GM13976 (cell line): ENCODE measurements around the gene ANKRD13D.

Experiments
- DNase-seq: peaks from one replicate; pipeline ENCODE4 v3.0.0; 2012; ENCODE audit warnings: low spot score
- in situ Hi-C: fragments of 300-500 bp; cut with MboI; formaldehyde crosslinking; loops from one replicate; pipeline ENCODE4 v1.12.0; 2022; ENCODE audit warnings: low sequenced_read_pairs, mixed read lengths, inconsistent platforms; ENCODE audit not compliant: unreplicated experiment
- TF ChIP-seq, protein P1 (sequence below): IDR thresholded peaks from 2 replicates; pipeline ENCODE4 v1.5.1; 2012; ENCODE audit warnings: borderline replicate concordance, mild to moderate bottlenecking; ENCODE audit not compliant: insufficient read depth; ENCODE audit errors: extremely low read depth, missing control alignments, control extremely low read depth

ANKRD13D gene

GRCh38 chr11:67270256-67271204 is 18.6 kb upstream of the ANKRD13D start:
- TF ChIP-seq, protein P1, sequence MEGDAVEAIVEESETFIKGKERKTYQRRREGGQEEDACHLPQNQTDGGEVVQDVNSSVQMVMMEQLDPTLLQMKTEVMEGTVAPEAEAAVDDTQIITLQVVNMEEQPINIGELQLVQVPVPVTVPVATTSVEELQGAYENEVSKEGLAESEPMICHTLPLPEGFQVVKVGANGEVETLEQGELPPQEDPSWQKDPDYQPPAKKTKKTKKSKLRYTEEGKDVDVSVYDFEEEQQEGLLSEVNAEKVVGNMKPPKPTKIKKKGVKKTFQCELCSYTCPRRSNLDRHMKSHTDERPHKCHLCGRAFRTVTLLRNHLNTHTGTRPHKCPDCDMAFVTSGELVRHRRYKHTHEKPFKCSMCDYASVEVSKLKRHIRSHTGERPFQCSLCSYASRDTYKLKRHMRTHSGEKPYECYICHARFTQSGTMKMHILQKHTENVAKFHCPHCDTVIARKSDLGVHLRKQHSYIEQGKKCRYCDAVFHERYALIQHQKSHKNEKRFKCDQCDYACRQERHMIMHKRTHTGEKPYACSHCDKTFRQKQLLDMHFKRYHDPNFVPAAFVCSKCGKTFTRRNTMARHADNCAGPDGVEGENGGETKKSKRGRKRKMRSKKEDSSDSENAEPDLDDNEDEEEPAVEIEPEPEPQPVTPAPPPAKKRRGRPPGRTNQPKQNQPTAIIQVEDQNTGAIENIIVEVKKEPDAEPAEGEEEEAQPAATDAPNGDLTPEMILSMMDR = no peak
- DNase-seq = no peak
- in situ Hi-C loops = no loop called here

DNA sequence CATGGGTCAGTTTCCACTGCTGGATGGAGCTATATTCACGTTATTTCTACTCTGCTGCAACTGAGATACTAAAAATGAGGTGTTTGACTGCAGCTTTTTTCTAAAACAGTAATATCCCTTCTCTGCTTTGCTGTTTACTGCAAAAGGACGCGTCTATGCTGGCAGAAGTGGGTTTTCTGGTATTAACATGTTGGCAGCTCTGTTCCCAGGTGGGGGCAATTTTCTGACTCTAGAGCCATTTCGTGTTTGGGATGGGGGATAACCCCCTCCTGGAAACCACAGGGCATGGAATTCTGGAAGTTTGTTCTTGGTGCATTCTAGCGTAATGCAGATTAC is 17.9 kb upstream of the ANKRD13D start:
- TF ChIP-seq, protein P1 = no peak
- DNase-seq = no peak
- in situ Hi-C loops = no loop called here

GRCh38 chr11:67271541-67272284 is 17.4 kb upstream of the ANKRD13D start:
- TF ChIP-seq, protein P1 = no peak
- no peak for DNase-seq
- in situ Hi-C loops = no loop called here

DNA sequence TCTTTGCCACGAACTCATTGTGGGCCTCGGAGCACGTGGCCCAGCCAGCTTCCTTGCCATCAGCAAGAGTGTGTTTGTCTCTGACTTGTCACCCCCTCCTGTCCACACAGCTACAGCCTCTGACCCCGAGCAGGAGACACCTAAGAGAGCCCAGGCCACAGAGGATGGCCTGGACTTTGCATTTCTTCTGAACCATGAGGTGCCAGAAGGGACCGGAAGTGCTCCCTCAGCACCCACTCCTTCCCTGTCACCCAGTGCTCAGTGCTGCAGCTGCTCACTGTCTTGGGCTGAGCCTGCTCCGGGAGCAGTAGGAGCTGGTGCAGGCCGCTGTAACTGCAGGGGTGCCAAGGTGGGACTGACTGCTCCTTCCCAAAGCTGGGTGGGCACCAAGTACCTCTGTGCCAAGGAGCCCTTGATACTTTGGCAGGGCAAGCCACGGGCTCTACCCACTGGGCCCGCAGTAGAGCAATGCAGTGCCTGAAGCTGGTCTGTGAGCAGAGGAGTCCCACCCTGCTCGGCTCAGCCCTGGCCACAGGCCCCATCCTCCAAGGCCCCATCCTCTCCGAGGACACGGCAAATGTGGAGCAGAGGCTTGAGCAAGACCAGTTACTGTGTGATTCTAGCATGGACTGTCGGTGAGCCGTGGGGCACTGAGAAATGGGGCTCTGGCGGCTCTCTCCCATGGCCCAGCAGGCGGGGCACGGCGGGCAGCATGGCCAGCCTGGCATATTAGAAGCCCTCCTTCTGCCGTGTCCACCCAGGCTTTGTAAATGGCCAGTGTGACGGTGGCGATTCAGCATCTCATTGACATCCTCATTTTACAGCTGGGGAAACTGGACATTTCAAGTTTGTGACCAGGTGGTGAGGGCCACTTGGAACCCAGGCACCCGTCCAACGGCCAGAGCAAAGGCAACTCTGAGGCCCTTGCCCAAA is 16.5 kb upstream of the ANKRD13D start:
- in situ Hi-C loops = no loop called here
- TF ChIP-seq, protein P1 = no peak
- DNase-seq = peak; percentile 65

GRCh38 chr11:67273260-67273990 is 15.7 kb upstream of the ANKRD13D start:
- TF ChIP-seq, protein P1 = no peak
- no peak for DNase-seq
- in situ Hi-C loops = no loop called here
